Activated CD8-positive, alpha-beta memory T cell treated with anti-CD3 and anti-CD28 coated beads, Interleukin-2, amount 10 ng/mL, durations not matched to agents 7 days and 5 days (primary cell): ENCODE measurements around the gene LDAH. TPM values are rescaled to one million over a fixed set of nuclear protein-coding genes. Genes with fewer than 3 reads are reported as not detected.

ENCODE experiments used
- ATAC-seq: fragments of 150-1000 bp; cut with Tn5 transposase; one replicate; pipeline ENCODE4 v1.10.0; 2021; ENCODE audit warnings: moderate library complexity
- CTCF ChIA-PET: fragments of 350-600 bp; sonication (Branson Sonifier 250); formaldehyde crosslinking; loops from one replicate; lab custom pipeline; 2021; ENCODE audit warnings: antibody characterized with exemption; lab: Charles Lee
- DNase-seq: peaks from one replicate; pipeline ENCODE4 v3.0.0-alpha.2; 2020
- H3K27ac Mint-ChIP-seq: one replicate; pipeline ENCODE4 v1.8.0; 2021; ENCODE audit warnings: mild to moderate bottlenecking, mixed read lengths
- H3K27me3 Mint-ChIP-seq: one replicate; pipeline ENCODE4 v1.8.0; 2021; ENCODE audit warnings: mixed read lengths
- H3K36me3 Mint-ChIP-seq: one replicate; pipeline ENCODE4 v1.8.0; 2021; ENCODE audit warnings: mild to moderate bottlenecking, mixed read lengths
- H3K4me1 Mint-ChIP-seq: one replicate; pipeline ENCODE4 v1.8.0; 2021; ENCODE audit warnings: mixed read lengths
- H3K4me3 Mint-ChIP-seq: one replicate; pipeline ENCODE4 v1.8.0; 2021; ENCODE audit warnings: mild to moderate bottlenecking, moderate library complexity, mixed read lengths
- H3K9me3 Mint-ChIP-seq: one replicate; pipeline ENCODE4 v1.8.0; 2022; ENCODE audit warnings: low read depth, mixed read lengths
- total RNA-seq, 2 experiments: library from RNA; stranded (reverse); gene quantifications; one replicate each; pipeline ENCODE4 v1.2.3, GENCODE V29; 2021

LDAH gene
- total RNA-seq = 10 to 100 TPM; 21.3 to 23.7 TPM

- H3K9me3 Mint-ChIP-seq = no peaks in the 10 kb centered on the region
- H3K4me1 Mint-ChIP-seq = peaks cover 30% of the 10 kb centered on the region
- CTCF ChIA-PET = interaction anchor here (0.6 to 4.3 kb wide), 4 partner anchors 41 to 376 kb away, joined by 3 to 21 read pairs (median 6); partner anchors contain the start of gene RHOB
- H3K4me3 Mint-ChIP-seq = peak within 1 kb of the TSS; percentile 97
- ATAC-seq (peak; percentile 84), DNase-seq (peak; percentile 91)
- H3K36me3 Mint-ChIP-seq = peaks cover 3% of the 10 kb centered on the region
- H3K27ac Mint-ChIP-seq = peak within 1 kb of the TSS; percentile 98
- no peaks in the 10 kb centered on the region for H3K27me3 Mint-ChIP-seq
These were observed at the start of gene LDAH for GRCh38 chr2:20822535-20823490. LDAH (minus strand) TSS chr2:20823101; CDS start chr2:20801463, 21,638 bp downstream.

DNA sequence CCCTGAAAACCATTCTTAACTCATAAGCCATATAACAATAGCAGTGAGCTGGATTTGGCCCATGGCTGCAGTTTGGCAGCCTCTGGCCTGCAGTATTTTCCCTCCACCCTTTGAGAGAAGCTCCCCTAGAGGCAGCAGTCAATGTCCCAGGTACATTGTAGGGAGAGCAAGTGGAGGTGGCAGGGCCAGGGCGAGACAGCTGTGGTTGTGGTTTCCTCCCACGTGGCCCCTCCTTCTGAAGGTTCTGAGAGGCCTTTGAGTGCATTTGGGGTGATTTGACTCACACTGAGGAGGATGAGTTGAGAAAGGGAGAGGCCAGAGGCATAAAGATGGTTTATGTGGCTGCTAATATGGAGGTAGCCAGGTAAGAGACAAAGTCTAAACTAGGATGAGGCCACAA lies 45.5 kb upstream of the LDAH start:
- CTCF ChIA-PET = no interaction called here
- H3K27me3 Mint-ChIP-seq = peaks cover 67% of the 10 kb centered on the region
- peaks cover 16% of the 10 kb centered on the region for H3K4me1 Mint-ChIP-seq
- no peak overlapping the region for H3K4me3 Mint-ChIP-seq
- ATAC-seq (peak; percentile 97), DNase-seq (peak; percentile 87)
- no peak overlapping the region for H3K27ac Mint-ChIP-seq
- no peaks in the 10 kb centered on the region for H3K9me3 Mint-ChIP-seq
- H3K36me3 Mint-ChIP-seq = no peaks in the 10 kb centered on the region

- Mint-ChIP-seq H3K27me3 (peaks cover 48% of the 10 kb centered on the region), H3K27ac (no peak overlapping the region), H3K4me3 (no peak overlapping the region), H3K36me3 (no peaks in the 10 kb centered on the region), H3K9me3 (no peaks in the 10 kb centered on the region), H3K4me1 (peaks cover 4% of the 10 kb centered on the region)
- CTCF ChIA-PET = interaction anchor here (1.2 kb wide), 1 partner anchor 201 kb away, joined by 5 read pairs; no protein-coding TSS in a partner anchor
- DNase-seq = no peak
- no peak for ATAC-seq
These were observed 39.9 kb upstream of the LDAH start for GRCh38 chr2:20862850-20863249.

DNA sequence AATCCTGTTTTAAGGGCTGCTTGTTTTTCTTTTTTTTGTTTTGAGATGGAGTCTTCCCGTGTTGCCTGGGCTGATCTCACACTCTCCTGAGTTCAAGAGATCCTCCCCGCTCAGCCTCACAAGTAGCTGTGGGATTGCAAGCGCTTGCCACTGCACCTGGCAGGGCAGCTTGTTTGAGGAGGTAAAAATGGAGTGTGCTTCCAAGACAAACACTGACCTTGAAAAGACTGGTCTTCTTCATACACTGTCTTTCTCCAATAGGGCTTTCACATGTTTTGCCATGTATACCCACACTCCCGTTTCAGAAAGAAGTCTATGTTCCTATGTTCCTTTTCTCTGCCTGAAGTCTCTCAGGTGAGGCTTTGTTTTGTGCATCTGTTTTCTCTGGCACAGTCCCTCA lies 32.6 kb upstream of the LDAH start:
- H3K9me3 Mint-ChIP-seq = no peaks in the 10 kb centered on the region
- ATAC-seq (no peak), DNase-seq (no peak)
- no peak overlapping the region for H3K27ac Mint-ChIP-seq
- no peaks in the 10 kb centered on the region for H3K36me3 Mint-ChIP-seq
- H3K4me1 Mint-ChIP-seq = no peaks in the 10 kb centered on the region
- CTCF ChIA-PET = no interaction called here
- no peak overlapping the region for H3K4me3 Mint-ChIP-seq
- H3K27me3 Mint-ChIP-seq = peaks cover 3% of the 10 kb centered on the region

DNA sequence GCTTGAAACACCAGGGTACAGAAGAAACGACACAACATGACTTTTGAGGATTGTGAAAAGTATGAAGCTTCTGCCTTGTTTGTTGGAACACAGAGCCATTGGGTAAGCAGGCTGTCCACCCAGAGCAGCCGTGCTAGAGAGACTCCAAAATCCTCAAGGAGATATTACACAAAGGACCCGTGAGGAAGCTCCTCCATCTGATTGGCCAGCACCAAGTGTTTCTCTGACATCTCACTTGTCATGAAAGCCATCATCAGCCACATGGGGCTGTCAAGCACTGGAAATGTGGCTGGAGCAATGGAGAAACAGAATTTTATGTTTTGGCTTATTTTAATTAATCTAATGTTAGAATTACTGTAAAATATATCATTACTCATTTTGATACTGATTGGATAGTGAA lies 29.8 kb upstream of the LDAH start:
- DNase-seq = no peak
- Mint-ChIP-seq H3K9me3 (no peaks in the 10 kb centered on the region), H3K36me3 (no peaks in the 10 kb centered on the region), H3K4me3 (no peak overlapping the region), H3K27me3 (peaks cover 10% of the 10 kb centered on the region), H3K4me1 (no peaks in the 10 kb centered on the region), H3K27ac (no peak overlapping the region)
- no peak for ATAC-seq
- CTCF ChIA-PET = no interaction called here

GRCh38 chr2:20852139-20852538 lies 29.2 kb upstream of the LDAH start:
- H3K4me1 Mint-ChIP-seq = no peaks in the 10 kb centered on the region
- DNase-seq (no peak), ATAC-seq (no peak)
- no peak overlapping the region for H3K27ac Mint-ChIP-seq
- no peak overlapping the region for H3K4me3 Mint-ChIP-seq
- H3K36me3 Mint-ChIP-seq = no peaks in the 10 kb centered on the region
- CTCF ChIA-PET = no interaction called here
- no peaks in the 10 kb centered on the region for H3K9me3 Mint-ChIP-seq
- peaks cover 12% of the 10 kb centered on the region for H3K27me3 Mint-ChIP-seq

DNA sequence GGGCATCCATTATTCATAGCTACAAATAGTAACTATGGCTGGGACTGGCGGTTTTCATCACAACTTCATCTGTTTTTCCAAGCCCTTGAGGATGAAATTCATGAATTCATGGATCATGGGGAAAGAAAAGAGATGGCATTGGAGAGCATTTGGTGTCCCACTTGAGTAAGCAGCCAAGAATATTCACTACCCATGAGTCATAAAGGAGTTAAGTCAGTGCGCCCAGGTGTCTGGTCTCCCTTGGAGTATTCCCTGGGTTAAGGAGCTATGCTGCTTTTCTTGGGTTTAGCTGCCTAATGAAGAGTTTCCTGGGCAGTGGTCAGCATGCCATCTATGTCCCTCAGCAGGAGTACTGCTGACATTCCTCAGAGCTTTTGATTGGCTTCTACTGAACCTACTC lies 21.3 kb upstream of the LDAH start:
- Mint-ChIP-seq H3K9me3 (no peaks in the 10 kb centered on the region), H3K27me3 (peaks cover 54% of the 10 kb centered on the region), H3K36me3 (no peaks in the 10 kb centered on the region), H3K4me1 (no peaks in the 10 kb centered on the region), H3K4me3 (no peak overlapping the region), H3K27ac (no peak overlapping the region)
- CTCF ChIA-PET = no interaction called here
- no peak for ATAC-seq
- no peak for DNase-seq

DNA sequence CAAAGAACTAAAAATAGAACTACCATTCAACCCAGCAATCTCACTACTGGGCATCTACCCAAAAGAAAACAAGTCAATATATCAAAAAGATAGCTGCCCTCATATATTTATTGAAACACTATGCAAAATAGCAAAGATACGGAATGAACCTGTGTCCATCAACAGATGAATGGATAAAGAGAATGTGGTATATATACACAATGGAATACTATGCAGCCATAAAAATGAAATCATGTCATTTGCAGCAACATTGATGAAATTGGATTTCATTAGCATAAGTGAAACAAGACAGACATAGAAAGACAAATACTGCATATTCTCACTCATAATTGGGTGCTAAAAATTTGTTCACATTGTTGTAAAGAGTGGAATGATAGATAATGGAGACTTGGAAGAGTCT lies 16.2 kb upstream of the LDAH start:
- DNase-seq = no peak
- peaks cover 52% of the 10 kb centered on the region for H3K27me3 Mint-ChIP-seq
- H3K27ac Mint-ChIP-seq = no peak overlapping the region
- no peak overlapping the region for H3K4me3 Mint-ChIP-seq
- H3K4me1 Mint-ChIP-seq = no peaks in the 10 kb centered on the region
- no peaks in the 10 kb centered on the region for H3K9me3 Mint-ChIP-seq
- no peak for ATAC-seq
- H3K36me3 Mint-ChIP-seq = no peaks in the 10 kb centered on the region
- CTCF ChIA-PET = no interaction called here

DNA sequence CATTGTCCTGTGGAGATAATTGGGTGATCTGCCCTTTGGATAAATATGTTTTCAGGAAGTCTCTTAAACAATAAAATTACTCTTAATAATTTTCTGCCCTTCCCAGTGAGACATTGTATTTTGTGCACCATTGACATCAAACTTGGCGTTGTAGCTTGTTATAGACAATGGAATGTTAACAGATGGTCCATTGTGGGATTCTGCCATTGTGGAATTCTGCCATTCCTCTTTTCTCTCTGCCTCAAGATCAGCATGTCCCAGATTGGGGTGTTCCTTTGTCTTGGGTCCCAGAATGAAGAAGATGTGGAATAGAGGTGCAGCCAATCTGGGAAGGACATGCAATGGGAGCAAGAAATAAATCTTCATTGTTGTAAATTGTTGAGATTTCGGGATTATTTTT lies 15.1 kb upstream of the LDAH start:
- Mint-ChIP-seq H3K27ac (no peak overlapping the region), H3K27me3 (peaks cover 49% of the 10 kb centered on the region), H3K9me3 (no peaks in the 10 kb centered on the region), H3K4me1 (no peaks in the 10 kb centered on the region), H3K36me3 (no peaks in the 10 kb centered on the region), H3K4me3 (no peak overlapping the region)
- DNase-seq (no peak), ATAC-seq (no peak)
- CTCF ChIA-PET = no interaction called here

- Mint-ChIP-seq H3K4me3 (no peak overlapping the region), H3K27ac (no peak overlapping the region), H3K4me1 (no peaks in the 10 kb centered on the region), H3K9me3 (no peaks in the 10 kb centered on the region), H3K36me3 (no peaks in the 10 kb centered on the region), H3K27me3 (peaks cover 48% of the 10 kb centered on the region)
- ATAC-seq (no peak), DNase-seq (no peak)
- CTCF ChIA-PET = no interaction called here
These were observed 13.6 kb upstream of the LDAH start for GRCh38 chr2:20836521-20836920.

DNA sequence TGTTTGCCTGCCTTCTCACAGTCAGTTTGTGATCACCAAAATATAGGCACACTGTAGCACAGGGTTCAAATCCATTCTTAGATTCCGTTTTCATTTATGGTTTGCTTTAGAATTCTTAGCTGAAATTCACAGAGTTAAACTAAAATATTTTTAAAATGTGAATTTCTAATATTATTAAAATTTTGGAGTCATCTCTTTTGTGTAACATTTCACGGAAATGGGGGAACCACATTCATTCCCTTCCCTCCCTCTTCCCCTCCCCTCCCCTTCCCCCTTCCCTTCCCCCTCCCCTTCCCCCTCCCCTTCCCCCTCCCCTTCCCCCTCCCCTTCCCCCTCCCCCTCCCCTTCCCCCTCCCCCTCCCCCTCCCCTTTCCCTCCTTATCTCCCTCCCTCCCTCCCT lies 11.4 kb upstream of the LDAH start:
- H3K9me3 Mint-ChIP-seq = peaks cover 4% of the 10 kb centered on the region

DNA sequence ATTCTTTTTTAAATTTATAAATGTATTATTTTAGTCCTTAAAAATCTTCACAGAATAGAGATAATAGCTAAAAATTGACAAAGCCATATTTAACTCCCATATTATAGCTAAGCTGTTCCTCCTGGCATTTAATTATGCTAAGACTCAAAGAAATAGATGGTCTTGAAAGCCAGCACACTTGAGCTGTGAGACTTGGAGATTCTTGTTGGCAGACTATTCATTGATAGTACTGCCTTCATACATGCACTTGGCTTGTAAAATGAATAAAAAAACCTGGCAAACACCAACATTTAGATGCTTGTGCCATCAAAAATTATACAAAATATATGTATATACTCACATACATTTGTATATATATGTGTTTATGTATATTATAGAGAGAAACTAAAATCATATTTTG lies 9.7 kb upstream of the LDAH start:
- no peak overlapping the region for H3K27ac Mint-ChIP-seq
- peaks cover 41% of the 10 kb centered on the region for H3K27me3 Mint-ChIP-seq
- H3K4me1 Mint-ChIP-seq = no peaks in the 10 kb centered on the region
- no peaks in the 10 kb centered on the region for H3K36me3 Mint-ChIP-seq
- DNase-seq (no peak), ATAC-seq (no peak)
- CTCF ChIA-PET = no interaction called here
- no peak overlapping the region for H3K4me3 Mint-ChIP-seq
- H3K9me3 Mint-ChIP-seq = peaks cover 4% of the 10 kb centered on the region

More for the DNA sequence above, 11.4 kb upstream of the LDAH start:
- Mint-ChIP-seq H3K4me3 (no peak overlapping the region), H3K36me3 (no peaks in the 10 kb centered on the region), H3K27ac (no peak overlapping the region), H3K4me1 (no peaks in the 10 kb centered on the region), H3K27me3 (peaks cover 52% of the 10 kb centered on the region)
- CTCF ChIA-PET = no interaction called here
- DNase-seq (no peak), ATAC-seq (no peak)

GRCh38 chr2:20829861-20830260 lies 7.0 kb upstream of the LDAH start:
- DNase-seq (no peak), ATAC-seq (no peak)
- Mint-ChIP-seq H3K27me3 (peaks cover 28% of the 10 kb centered on the region), H3K36me3 (no peaks in the 10 kb centered on the region), H3K27ac (no peak overlapping the region), H3K4me1 (no peaks in the 10 kb centered on the region), H3K4me3 (no peak overlapping the region), H3K9me3 (peaks cover 4% of the 10 kb centered on the region)
- CTCF ChIA-PET = no interaction called here

- DNase-seq (no peak), ATAC-seq (no peak)
- Mint-ChIP-seq H3K4me1 (peaks cover 20% of the 10 kb centered on the region), H3K4me3 (no peak overlapping the region), H3K27ac (no peak overlapping the region), H3K9me3 (no peaks in the 10 kb centered on the region), H3K27me3 (no peaks in the 10 kb centered on the region), H3K36me3 (peaks cover 3% of the 10 kb centered on the region)
- CTCF ChIA-PET = interaction anchor here (0.8 to 4.3 kb wide), 4 partner anchors 42 to 163 kb away, joined by 3 to 21 read pairs (median 6); no protein-coding TSS in a partner anchor
These were observed 1.0 kb upstream of the LDAH start for GRCh38 chr2:20823917-20824316.
